ENCODE results near the gene MYO5B. TPM values are rescaled to one million over a fixed set of nuclear protein-coding genes. Genes with fewer than 3 reads are reported as not detected.

The MYO5B gene
- polyA plus RNA-seq, 2 donors = 35.3 to 38.5 TPM

GRCh38 chr18:49980896-49981295, 214.1 kb downstream of the MYO5B start:
- peaks cover 0 to 4% of the 10 kb centered on the region in 2 donors for H3K36me3 ChIP-seq (ENCODE audit: control insufficient read depth in 2 of 2, insufficient read depth in 2 of 2, low read length in 1 of 2)
- WGBS, 2 donors = 23 to 37% methylated on average over 4 of the region's 4 CpGs
- H3K4me3 ChIP-seq (ENCODE audit: low read depth in 1 of 2, low read length in 2 of 2) = no peak overlapping the region
- peaks cover 0 to 5% of the 10 kb centered on the region in 2 donors for H3K9me3 ChIP-seq (ENCODE audit: control insufficient read depth in 2 of 2, insufficient read depth in 1 of 2, low read depth in 1 of 2, low read length in 1 of 2)
- no peak overlapping the region for H3K27ac ChIP-seq (ENCODE audit: low read depth in 2 of 2, low read length in 1 of 2)
- peaks cover 0 to 5% of the 10 kb centered on the region in 2 donors for H3K4me1 ChIP-seq (ENCODE audit: control insufficient read depth in 2 of 2, insufficient read depth in 2 of 2, low read length in 1 of 2)
- H3K27me3 ChIP-seq (ENCODE audit: control insufficient read depth in 1 of 2, insufficient read depth in 2 of 2, low read length in 2 of 2) = no peaks in the 10 kb centered on the region

DNA sequence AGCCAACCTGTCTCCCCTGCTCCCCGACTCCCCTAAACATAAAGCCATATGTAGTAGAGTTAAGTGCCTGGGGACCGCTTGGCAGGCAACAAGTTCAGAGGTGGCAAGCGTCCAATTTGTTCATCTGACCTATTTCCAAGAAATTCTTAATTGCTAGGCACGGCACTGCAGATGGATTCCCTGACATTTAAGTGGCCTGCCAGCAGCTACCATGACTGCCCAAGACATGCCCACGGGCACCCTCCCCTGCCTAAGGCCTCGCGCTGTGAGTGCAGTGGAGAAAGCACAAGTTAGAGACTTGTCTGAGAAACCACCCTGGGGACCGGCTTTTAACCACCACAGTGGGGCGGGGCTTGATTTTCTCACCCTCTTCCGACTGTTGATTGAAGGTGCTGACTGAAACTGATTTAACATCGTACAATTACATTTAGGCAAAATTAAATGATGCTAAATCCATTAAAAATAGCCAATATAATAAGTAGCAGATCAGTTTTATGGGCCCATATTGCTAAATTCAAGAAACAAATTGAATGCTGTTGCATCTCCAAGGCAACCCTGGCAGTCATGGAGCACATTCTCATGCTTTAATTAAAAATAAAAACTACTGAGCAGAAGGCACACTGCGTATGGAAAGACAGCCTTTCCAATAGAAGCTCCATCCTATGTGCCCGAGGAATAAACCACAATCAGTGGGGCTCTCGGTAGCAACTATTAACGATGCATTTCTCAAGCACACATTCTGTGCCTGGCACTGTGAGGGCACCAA, 218.0 kb downstream of the MYO5B start:
- H3K27ac ChIP-seq (ENCODE audit: low read depth in 2 of 2, low read length in 1 of 2) = no peak overlapping the region
- 49 to 59% methylated on average over 15 of the region's 15 CpGs for WGBS, 2 donors
- peaks cover 0 to 3% of the 10 kb centered on the region in 2 donors for H3K9me3 ChIP-seq (ENCODE audit: control insufficient read depth in 2 of 2, insufficient read depth in 1 of 2, low read depth in 1 of 2, low read length in 1 of 2)
- H3K27me3 ChIP-seq (ENCODE audit: control insufficient read depth in 1 of 2, insufficient read depth in 2 of 2, low read length in 2 of 2) = no peaks in the 10 kb centered on the region
- peaks cover 0 to 6% of the 10 kb centered on the region in 2 donors for H3K36me3 ChIP-seq (ENCODE audit: control insufficient read depth in 2 of 2, insufficient read depth in 2 of 2, low read length in 1 of 2)
- peaks cover 0 to 5% of the 10 kb centered on the region in 2 donors for H3K4me1 ChIP-seq (ENCODE audit: control insufficient read depth in 2 of 2, insufficient read depth in 2 of 2, low read length in 1 of 2)
- no peak overlapping the region for H3K4me3 ChIP-seq (ENCODE audit: low read depth in 1 of 2, low read length in 2 of 2)

- Histone ChIP-seq H3K9me3 (ENCODE audit: control insufficient read depth in 2 of 2, insufficient read depth in 1 of 2, low read depth in 1 of 2, low read length in 1 of 2) (peaks cover 0 to 3% of the 10 kb centered on the region in 2 donors), H3K4me1 (ENCODE audit: control insufficient read depth in 2 of 2, insufficient read depth in 2 of 2, low read length in 1 of 2) (peaks cover 0 to 5% of the 10 kb centered on the region in 2 donors), H3K27ac (ENCODE audit: low read depth in 2 of 2, low read length in 1 of 2) (no peak overlapping the region), H3K27me3 (ENCODE audit: control insufficient read depth in 1 of 2, insufficient read depth in 2 of 2, low read length in 2 of 2) (no peaks in the 10 kb centered on the region), H3K4me3 (ENCODE audit: low read depth in 1 of 2, low read length in 2 of 2) (no peak overlapping the region), H3K36me3 (ENCODE audit: control insufficient read depth in 2 of 2, insufficient read depth in 2 of 2, low read length in 1 of 2) (peaks cover 0 to 6% of the 10 kb centered on the region in 2 donors)
- 90 to 91% methylated on average over 3 of the region's 3 CpGs for WGBS, 2 donors
These were observed 218.9 kb downstream of the MYO5B start for GRCh38 chr18:49976001-49976400.

GRCh38 chr18:49974079-49974478, 220.9 kb downstream of the MYO5B start:
- H3K4me1 ChIP-seq (ENCODE audit: control insufficient read depth in 2 of 2, insufficient read depth in 2 of 2, low read length in 1 of 2) = peaks cover 0 to 5% of the 10 kb centered on the region in 2 donors
- WGBS, 2 donors = 97 to 98% methylated on average over 9 of the region's 9 CpGs
- peaks cover 0 to 6% of the 10 kb centered on the region in 2 donors for H3K36me3 ChIP-seq (ENCODE audit: control insufficient read depth in 2 of 2, insufficient read depth in 2 of 2, low read length in 1 of 2)

DNA sequence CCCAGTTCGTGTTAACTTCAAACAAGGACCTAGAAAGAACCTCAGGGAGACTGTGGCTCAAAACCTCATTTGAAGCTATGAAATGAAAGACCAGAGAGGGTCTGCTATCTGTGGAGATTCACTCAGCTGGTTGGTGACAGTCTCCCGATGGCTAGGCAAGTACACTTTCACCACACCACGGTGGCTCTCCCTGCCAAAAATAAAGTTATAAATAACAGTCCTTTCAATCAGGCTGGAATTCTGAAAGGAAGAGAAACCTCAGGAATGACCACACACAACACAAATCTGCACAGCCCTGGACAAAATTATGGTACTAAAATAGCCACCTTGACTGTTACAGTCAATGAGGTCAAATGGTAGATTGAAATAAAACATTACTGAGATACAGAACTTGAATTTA, 221.4 kb downstream of the MYO5B start:
- peaks cover 0 to 10% of the 10 kb centered on the region in 2 donors for H3K36me3 ChIP-seq (ENCODE audit: control insufficient read depth in 2 of 2, insufficient read depth in 2 of 2, low read length in 1 of 2)
- H3K27me3 ChIP-seq (ENCODE audit: control insufficient read depth in 1 of 2, insufficient read depth in 2 of 2, low read length in 2 of 2) = no peaks in the 10 kb centered on the region
- H3K4me1 ChIP-seq (ENCODE audit: control insufficient read depth in 2 of 2, insufficient read depth in 2 of 2, low read length in 1 of 2) = peaks cover 0 to 5% of the 10 kb centered on the region in 2 donors
- WGBS, 2 donors = 87 to 88% methylated on average over 3 of the region's 3 CpGs
- no peak overlapping the region for H3K4me3 ChIP-seq (ENCODE audit: low read depth in 1 of 2, low read length in 2 of 2)
- H3K27ac ChIP-seq (ENCODE audit: low read depth in 2 of 2, low read length in 1 of 2) = no peak overlapping the region
- peaks cover 0 to 3% of the 10 kb centered on the region in 2 donors for H3K9me3 ChIP-seq (ENCODE audit: control insufficient read depth in 2 of 2, insufficient read depth in 1 of 2, low read depth in 1 of 2, low read length in 1 of 2)

More at GRCh38 chr18:49974079-49974478, 220.9 kb downstream of the MYO5B start:
- Histone ChIP-seq H3K4me3 (ENCODE audit: low read depth in 1 of 2, low read length in 2 of 2) (no peak overlapping the region), H3K9me3 (ENCODE audit: control insufficient read depth in 2 of 2, insufficient read depth in 1 of 2, low read depth in 1 of 2, low read length in 1 of 2) (peaks cover 0 to 3% of the 10 kb centered on the region in 2 donors), H3K27me3 (ENCODE audit: control insufficient read depth in 1 of 2, insufficient read depth in 2 of 2, low read length in 2 of 2) (no peaks in the 10 kb centered on the region), H3K27ac (ENCODE audit: low read depth in 2 of 2, low read length in 1 of 2) (no peak overlapping the region)

DNA sequence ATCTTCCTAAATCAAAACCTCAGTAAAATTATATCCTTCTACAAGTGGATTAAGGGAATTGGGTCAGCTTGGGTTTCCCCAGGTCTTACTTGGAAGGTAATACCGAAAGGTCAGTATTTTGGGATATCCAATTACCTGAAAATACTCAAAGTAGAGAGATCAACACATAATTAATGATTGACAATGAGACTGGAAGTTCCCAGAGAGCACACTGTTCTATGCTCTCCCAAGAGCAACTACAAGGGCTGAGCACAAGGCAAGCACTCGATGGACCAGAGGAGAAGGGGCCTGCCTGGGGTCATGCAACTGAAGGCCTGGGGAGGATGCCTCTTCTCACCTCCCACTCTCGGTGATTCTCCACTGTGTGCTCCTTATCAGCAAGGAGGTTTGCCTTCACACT, 222.4 kb downstream of the MYO5B start:
- Histone ChIP-seq H3K4me1 (ENCODE audit: control insufficient read depth in 2 of 2, insufficient read depth in 2 of 2, low read length in 1 of 2) (peaks cover 0 to 5% of the 10 kb centered on the region in 2 donors), H3K27me3 (ENCODE audit: control insufficient read depth in 1 of 2, insufficient read depth in 2 of 2, low read length in 2 of 2) (no peaks in the 10 kb centered on the region), H3K27ac (ENCODE audit: low read depth in 2 of 2, low read length in 1 of 2) (no peak overlapping the region), H3K4me3 (ENCODE audit: low read depth in 1 of 2, low read length in 2 of 2) (no peak overlapping the region), H3K9me3 (ENCODE audit: control insufficient read depth in 2 of 2, insufficient read depth in 1 of 2, low read depth in 1 of 2, low read length in 1 of 2) (no peaks in the 10 kb centered on the region), H3K36me3 (ENCODE audit: control insufficient read depth in 2 of 2, insufficient read depth in 2 of 2, low read length in 1 of 2) (peaks cover 0 to 10% of the 10 kb centered on the region in 2 donors)
- WGBS, 2 donors = 89 to 98% methylated on average over 3 of the region's 3 CpGs

- Histone ChIP-seq H3K36me3 (ENCODE audit: control insufficient read depth in 2 of 2, insufficient read depth in 2 of 2, low read length in 1 of 2) (peaks cover 0 to 10% of the 10 kb centered on the region in 2 donors), H3K27ac (ENCODE audit: low read depth in 2 of 2, low read length in 1 of 2) (no peak overlapping the region), H3K27me3 (ENCODE audit: control insufficient read depth in 1 of 2, insufficient read depth in 2 of 2, low read length in 2 of 2) (no peaks in the 10 kb centered on the region), H3K4me3 (ENCODE audit: low read depth in 1 of 2, low read length in 2 of 2) (no peak overlapping the region), H3K9me3 (ENCODE audit: control insufficient read depth in 2 of 2, insufficient read depth in 1 of 2, low read depth in 1 of 2, low read length in 1 of 2) (no peaks in the 10 kb centered on the region), H3K4me1 (ENCODE audit: control insufficient read depth in 2 of 2, insufficient read depth in 2 of 2, low read length in 1 of 2) (peaks cover 0 to under 1% of the 10 kb centered on the region in 2 donors)
- 71 to 80% methylated on average over 1 of the region's 1 CpG for WGBS, 2 donors
These were observed 223.5 kb downstream of the MYO5B start for GRCh38 chr18:49971462-49971861.

DNA sequence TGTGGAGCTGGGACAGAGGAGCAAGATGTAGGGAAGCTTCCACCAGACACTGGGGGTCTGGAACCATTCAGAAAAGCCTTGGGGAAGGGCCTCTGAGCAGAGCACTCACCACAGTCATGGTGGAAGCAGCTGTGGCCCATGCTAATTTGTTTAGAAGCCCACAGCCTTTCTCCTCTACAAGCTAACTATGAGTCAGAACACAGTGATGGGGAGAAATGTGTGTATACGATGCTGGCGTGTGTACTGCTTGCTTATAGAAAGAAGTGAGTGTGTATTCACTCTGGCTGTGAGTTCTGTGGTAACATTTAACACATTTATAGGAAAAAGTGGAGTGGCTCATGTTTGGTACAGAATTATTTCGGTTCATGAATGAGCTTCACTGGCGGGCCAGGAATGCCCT, 224.6 kb downstream of the MYO5B start:
- Histone ChIP-seq H3K36me3 (ENCODE audit: control insufficient read depth in 2 of 2, insufficient read depth in 2 of 2, low read length in 1 of 2) (peaks cover 0 to 10% of the 10 kb centered on the region in 2 donors), H3K9me3 (ENCODE audit: control insufficient read depth in 2 of 2, insufficient read depth in 1 of 2, low read depth in 1 of 2, low read length in 1 of 2) (no peaks in the 10 kb centered on the region), H3K27me3 (ENCODE audit: control insufficient read depth in 1 of 2, insufficient read depth in 2 of 2, low read length in 2 of 2) (no peaks in the 10 kb centered on the region), H3K4me1 (ENCODE audit: control insufficient read depth in 2 of 2, insufficient read depth in 2 of 2, low read length in 1 of 2) (no peaks in the 10 kb centered on the region), H3K4me3 (ENCODE audit: low read depth in 1 of 2, low read length in 2 of 2) (no peak overlapping the region), H3K27ac (ENCODE audit: low read depth in 2 of 2, low read length in 1 of 2) (no peak overlapping the region)
- 84 to 94% methylated on average over 4 of the region's 4 CpGs for WGBS, 2 donors

GRCh38 chr18:49968644-49969309, 226.2 kb downstream of the MYO5B start:
- Histone ChIP-seq H3K36me3 (ENCODE audit: control insufficient read depth in 2 of 2, insufficient read depth in 2 of 2, low read length in 1 of 2) (peaks cover 0 to 6% of the 10 kb centered on the region in 2 donors), H3K27me3 (ENCODE audit: control insufficient read depth in 1 of 2, insufficient read depth in 2 of 2, low read length in 2 of 2) (no peaks in the 10 kb centered on the region), H3K4me1 (ENCODE audit: control insufficient read depth in 2 of 2, insufficient read depth in 2 of 2, low read length in 1 of 2) (no peaks in the 10 kb centered on the region), H3K27ac (ENCODE audit: low read depth in 2 of 2, low read length in 1 of 2) (no peak overlapping the region), H3K4me3 (ENCODE audit: low read depth in 1 of 2, low read length in 2 of 2) (no peak overlapping the region), H3K9me3 (ENCODE audit: control insufficient read depth in 2 of 2, insufficient read depth in 1 of 2, low read depth in 1 of 2, low read length in 1 of 2) (no peaks in the 10 kb centered on the region)
- WGBS, 2 donors = 79 to 83% methylated on average over 5 of the region's 5 CpGs
